Measurements from ENCODE around the gene SLC6A3.

SLC6A3 gene

GRCh38 chr5:1438871-1439270 is 6.4 kb downstream of the SLC6A3 start:
- Histone ChIP-seq H3K9ac (no peak overlapping the region), H3K27me3 (ENCODE audit: insufficient read depth, low read depth) (peaks cover 44% of the 10 kb centered on the region)
- no peak for TF ChIP-seq CTCF (conservative IDR thresholded peaks at IDR 0.05; ENCODE audit: low read depth, low read length)

GRCh38 chr5:1437876-1438559 is 7.2 kb downstream of the SLC6A3 start:
- H3K27me3 ChIP-seq (ENCODE audit: insufficient read depth, low read depth), result peaks cover 44% of the 10 kb centered on the region
- H3K4me1 ChIP-seq (ENCODE audit: low read depth, poor library complexity, severe bottlenecking), result no peaks in the 10 kb centered on the region
- no peak overlapping the region for H3K27ac ChIP-seq
- no peak overlapping the region for H3K9ac ChIP-seq
- TF ChIP-seq CTCF (conservative IDR thresholded peaks at IDR 0.05; ENCODE audit: low read depth, low read length), result no peak
- no peak overlapping the region for H2AFZ ChIP-seq (ENCODE audit: low read depth)
- H4K20me1 ChIP-seq (ENCODE audit: insufficient read depth), result no peaks in the 10 kb centered on the region
- no peak overlapping the region for H3K4me3 ChIP-seq (IDR thresholded peaks at IDR 0.05; ENCODE audit: insufficient read depth, low read depth, low read length)
- H3K36me3 ChIP-seq (ENCODE audit: insufficient read depth), result no peaks in the 10 kb centered on the region
- H3K79me2 ChIP-seq (ENCODE audit: insufficient read depth, low read depth), result no peaks in the 10 kb centered on the region
- no peak overlapping the region for H3K4me2 ChIP-seq

More at GRCh38 chr5:1438871-1439270, 6.4 kb downstream of the SLC6A3 start:
- Histone ChIP-seq H3K27ac (no peak overlapping the region), H3K79me2 (ENCODE audit: insufficient read depth, low read depth) (no peaks in the 10 kb centered on the region), H3K4me3 (IDR thresholded peaks at IDR 0.05; ENCODE audit: insufficient read depth, low read depth, low read length) (no peak overlapping the region), H2AFZ (ENCODE audit: low read depth) (no peak overlapping the region), H4K20me1 (ENCODE audit: insufficient read depth) (no peaks in the 10 kb centered on the region), H3K36me3 (ENCODE audit: insufficient read depth) (no peaks in the 10 kb centered on the region), H3K4me1 (ENCODE audit: low read depth, poor library complexity, severe bottlenecking) (no peaks in the 10 kb centered on the region), H3K4me2 (no peak overlapping the region)

- no peaks in the 10 kb centered on the region for H3K36me3 ChIP-seq (ENCODE audit: insufficient read depth)
- no peaks in the 10 kb centered on the region for H4K20me1 ChIP-seq (ENCODE audit: insufficient read depth)
- no peak overlapping the region for H2AFZ ChIP-seq (ENCODE audit: low read depth)
- no peaks in the 10 kb centered on the region for H3K4me1 ChIP-seq (ENCODE audit: low read depth, poor library complexity, severe bottlenecking)
- TF ChIP-seq CTCF (conservative IDR thresholded peaks at IDR 0.05; ENCODE audit: low read depth, low read length), result no peak
- no peak overlapping the region for H3K4me2 ChIP-seq
- no peak overlapping the region for H3K27ac ChIP-seq
- H3K9ac ChIP-seq, result no peak overlapping the region
- H3K27me3 ChIP-seq (ENCODE audit: insufficient read depth, low read depth), result peaks cover 49% of the 10 kb centered on the region
- no peak overlapping the region for H3K4me3 ChIP-seq (IDR thresholded peaks at IDR 0.05; ENCODE audit: insufficient read depth, low read depth, low read length)
- H3K79me2 ChIP-seq (ENCODE audit: insufficient read depth, low read depth), result no peaks in the 10 kb centered on the region
These were observed 7.9 kb downstream of the SLC6A3 start for GRCh38 chr5:1437226-1437829.

GRCh38 chr5:1436681-1437080 is 8.6 kb downstream of the SLC6A3 start:
- H3K27ac ChIP-seq, result no peak overlapping the region
- no peak for TF ChIP-seq CTCF (conservative IDR thresholded peaks at IDR 0.05; ENCODE audit: low read depth, low read length)
- H3K4me1 ChIP-seq (ENCODE audit: low read depth, poor library complexity, severe bottlenecking), result no peaks in the 10 kb centered on the region
- no peak overlapping the region for H2AFZ ChIP-seq (ENCODE audit: low read depth)
- no peaks in the 10 kb centered on the region for H4K20me1 ChIP-seq (ENCODE audit: insufficient read depth)
- no peak overlapping the region for H3K9ac ChIP-seq
- H3K4me3 ChIP-seq (IDR thresholded peaks at IDR 0.05; ENCODE audit: insufficient read depth, low read depth, low read length), result no peak overlapping the region
- no peaks in the 10 kb centered on the region for H3K79me2 ChIP-seq (ENCODE audit: insufficient read depth, low read depth)
- no peak overlapping the region for H3K4me2 ChIP-seq
- no peaks in the 10 kb centered on the region for H3K36me3 ChIP-seq (ENCODE audit: insufficient read depth)
- H3K27me3 ChIP-seq (ENCODE audit: insufficient read depth, low read depth), result peaks cover 50% of the 10 kb centered on the region
